Stimulated activated CD8-positive, alpha-beta memory T cell treated with anti-CD3 and anti-CD28 coated beads, Interleukin-4, amount 100 ng/mL, for 1 hour (primary cell): ENCODE measurements around the gene GABRR3.

ENCODE experiments used
- DNase-seq, 2 donors: peaks; one replicate each; pipeline ENCODE4 v3.0.0-alpha.2; 2020; ENCODE audit warnings: low read depth in 2 of 2, low spot score in 1 of 2

GABRR3 gene

DNA sequence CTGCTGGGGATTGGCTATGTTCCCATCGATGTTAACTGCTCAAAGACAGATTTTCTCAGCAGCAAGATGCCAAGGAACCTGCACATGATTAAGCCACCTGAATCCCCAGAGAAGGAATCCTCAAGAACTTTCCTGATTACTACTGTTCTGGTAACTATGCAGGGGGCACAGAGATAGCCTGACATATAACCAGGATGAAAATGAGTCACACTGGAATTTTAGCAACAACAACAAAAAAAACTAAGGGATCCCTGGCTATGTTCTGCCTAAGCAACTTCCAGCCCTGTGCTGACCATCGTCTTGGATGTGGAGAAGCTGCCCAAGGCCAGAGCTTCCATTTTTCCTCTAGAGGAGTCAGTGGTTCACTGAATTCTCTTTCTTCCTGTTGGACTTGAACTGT lies 76.7 kb downstream of the GABRR3 start:
- no peak for DNase-seq

GRCh38 chr3:97957617-97958311 lies 77.4 kb downstream of the GABRR3 start:
- no peak for DNase-seq

DNA sequence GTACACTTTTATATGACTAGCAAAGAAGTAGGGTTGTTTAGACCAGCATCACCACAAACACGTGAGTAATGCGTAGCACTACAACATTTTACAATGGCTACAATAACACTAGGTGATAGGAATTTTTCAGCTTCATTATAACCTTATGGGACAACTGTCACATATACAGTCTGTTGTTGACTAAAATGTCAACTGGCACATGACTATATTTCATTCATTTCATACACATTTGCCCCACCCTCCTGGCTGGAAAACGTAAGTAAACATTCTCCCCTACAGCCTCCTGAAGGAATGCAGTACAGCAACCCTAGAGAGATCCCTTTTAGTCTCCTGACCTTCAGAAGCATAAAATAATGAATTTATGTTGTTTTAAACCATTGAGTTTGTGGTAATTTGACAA lies 79.1 kb downstream of the GABRR3 start:
- no peak for DNase-seq

DNA sequence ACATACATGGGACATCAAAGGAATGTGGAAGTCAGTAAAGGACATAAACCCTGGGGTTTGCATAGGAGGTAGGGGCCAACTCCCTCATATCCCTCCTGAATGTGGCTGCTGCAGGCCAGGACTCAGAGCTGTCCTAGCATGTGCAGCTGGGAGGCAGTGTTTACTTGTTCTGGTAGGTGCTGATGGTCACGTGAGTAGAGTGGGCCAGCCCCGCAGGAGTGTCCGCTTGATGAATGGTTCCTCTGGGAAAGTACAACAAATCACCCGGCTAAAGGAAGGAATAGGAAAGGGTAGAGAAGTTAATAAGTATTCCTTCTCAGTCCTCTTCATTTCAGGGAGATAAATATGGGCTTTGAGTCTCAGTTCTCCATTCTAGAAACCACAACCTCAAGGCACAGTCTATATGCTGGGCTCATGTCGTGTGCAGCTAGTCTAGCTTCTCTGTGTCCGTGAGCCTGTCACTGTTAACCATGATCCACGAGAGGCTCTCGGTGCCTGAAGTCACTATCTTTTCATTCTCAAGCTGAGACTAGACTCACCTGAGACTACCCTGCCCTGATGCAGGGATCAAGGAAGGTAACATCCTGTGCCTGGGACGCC lies 80.8 kb downstream of the GABRR3 start:
- no peak for DNase-seq

- no peak for DNase-seq
Measured at GRCh38 chr3:97952872-97953271, 82.2 kb downstream of the GABRR3 start.

- DNase-seq = no peak
Measured at GRCh38 chr3:97952280-97952679, 82.8 kb downstream of the GABRR3 start.

- DNase-seq = no peak
Measured at GRCh38 chr3:97950360-97950759, 84.8 kb downstream of the GABRR3 start.

- no peak for DNase-seq
Measured at GRCh38 chr3:97949743-97950142, 85.4 kb downstream of the GABRR3 start.

- DNase-seq = no peak
Measured at GRCh38 chr3:97949110-97949485, 86.0 kb downstream of the GABRR3 start.

DNA sequence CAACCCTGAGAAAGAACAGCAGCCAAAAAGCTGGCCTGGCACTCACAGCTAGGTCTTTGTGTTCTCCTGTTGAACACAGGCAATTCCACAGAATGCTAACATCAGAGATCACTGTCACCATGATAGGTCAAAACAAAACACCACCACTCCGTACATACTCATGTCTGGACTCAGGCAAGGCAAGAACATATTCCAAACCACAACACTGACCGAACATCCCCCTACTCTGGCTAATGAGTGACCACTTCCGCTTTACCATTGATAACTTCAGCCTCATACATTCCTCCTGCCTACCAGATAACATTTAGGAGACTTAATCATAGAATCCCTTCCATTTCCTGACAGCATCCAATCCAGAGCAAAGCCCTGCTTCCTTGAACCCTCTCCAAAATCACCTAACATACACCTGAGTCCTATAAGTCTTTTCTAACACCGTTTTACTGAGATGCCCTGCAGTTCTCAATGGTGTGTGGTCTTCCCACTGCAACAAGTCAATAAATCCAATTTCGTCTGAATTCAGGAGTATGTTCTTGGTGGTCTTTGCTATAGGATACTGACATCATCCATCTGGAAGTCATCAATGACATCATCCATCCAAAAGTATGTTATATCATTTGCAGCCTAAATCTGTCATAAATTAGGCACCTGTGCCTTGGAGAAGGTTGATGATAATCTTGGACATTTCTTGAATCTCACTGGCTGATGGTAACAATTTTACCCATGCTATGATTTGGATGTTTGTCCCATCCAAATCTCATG lies 86.6 kb downstream of the GABRR3 start:
- no peak for DNase-seq

GRCh38 chr3:97942801-97943546 lies 92.1 kb downstream of the GABRR3 start:
- DNase-seq = no peak

- no peak for DNase-seq
Measured at GRCh38 chr3:97940034-97940433, 95.1 kb downstream of the GABRR3 start.

- DNase-seq = no peak
Measured at GRCh38 chr3:97939401-97939800, 95.7 kb downstream of the GABRR3 start.

- DNase-seq = no peak
Measured at GRCh38 chr3:97938444-97938843, 96.7 kb downstream of the GABRR3 start.

- DNase-seq = no peak
Measured at GRCh38 chr3:97937205-97937604, 97.9 kb downstream of the GABRR3 start.

DNA sequence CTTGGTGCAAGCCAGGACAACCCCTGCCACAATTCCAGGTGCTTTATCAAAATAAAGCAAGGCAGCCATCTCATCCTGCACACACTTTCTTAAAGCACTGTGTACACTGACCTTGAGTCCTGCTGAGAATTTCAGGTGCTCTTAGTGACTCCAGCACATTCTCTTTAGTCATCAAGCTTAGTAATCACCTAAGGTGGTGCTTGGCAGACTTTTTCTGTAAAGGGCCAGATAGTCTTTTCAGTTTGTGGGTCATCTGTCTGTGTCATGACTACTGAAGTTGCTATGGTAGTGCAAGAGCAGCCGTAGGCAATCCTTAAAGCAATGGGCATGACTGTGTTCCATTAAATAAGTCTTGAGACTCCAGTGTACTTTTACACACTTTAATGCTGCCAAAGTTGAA lies 99.3 kb downstream of the GABRR3 start:
- no peak for DNase-seq
